ENCODE results near the gene NMRK2.

The NMRK2 gene

DNA sequence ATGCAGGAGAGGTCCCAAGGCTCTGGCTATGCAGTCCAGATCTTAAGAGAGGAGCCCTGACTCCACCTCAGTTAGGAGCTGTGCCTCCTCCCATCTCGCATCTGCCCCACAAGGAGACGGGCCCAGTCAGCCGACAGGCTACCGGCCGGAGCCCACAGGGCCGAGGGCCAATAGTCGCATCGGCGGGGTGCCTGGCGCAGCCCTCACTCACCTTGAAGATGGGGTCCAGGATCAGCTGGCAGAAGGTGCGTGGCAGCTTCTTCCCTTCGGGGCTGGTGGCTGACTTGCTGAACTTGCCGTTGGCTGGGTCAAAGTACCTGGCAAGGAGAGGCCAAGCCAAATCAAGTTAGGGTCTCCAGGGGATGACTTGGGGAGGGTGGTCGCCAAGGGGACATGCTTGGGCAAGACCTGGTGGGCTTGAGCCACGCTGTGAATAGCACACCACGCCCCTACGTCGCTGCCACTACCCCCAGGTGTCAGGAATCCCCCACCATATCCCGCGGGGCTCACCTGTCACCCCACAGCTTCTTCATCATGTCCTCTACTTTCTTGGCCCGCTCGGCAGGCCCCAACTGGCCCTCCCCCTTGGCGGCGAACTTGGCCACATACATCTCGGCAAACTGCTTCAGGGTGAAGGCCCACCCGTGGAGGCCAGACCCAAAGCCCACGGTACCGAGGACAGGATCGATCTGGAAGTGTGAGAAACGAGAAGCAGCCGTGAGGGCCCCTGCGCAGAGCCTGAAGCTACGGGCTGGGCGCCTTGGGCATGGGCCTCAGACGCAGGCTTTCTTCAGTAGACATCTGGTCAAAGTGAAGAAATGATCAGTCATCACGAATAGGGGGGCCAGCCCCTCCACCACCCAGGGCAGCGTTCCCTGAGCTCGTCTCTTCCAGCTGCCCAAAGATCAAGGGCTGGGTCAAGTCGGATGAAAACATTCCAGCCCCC, 49.1 kb downstream of the NMRK2 start:
- no peak overlapping the region for H3K4me3 ChIP-seq (ENCODE audit: low read depth in 1 of 5, low read length in 5 of 5)
- peaks cover 14 to 46% (median 38%) of the 10 kb centered on the region in 5 donors for H3K4me1 ChIP-seq (ENCODE audit: control insufficient read depth in 5 of 5, insufficient read depth in 5 of 5, low read length in 5 of 5)
- peaks cover 0 to 73% (median 68%) of the 10 kb centered on the region in 5 donors for H3K36me3 ChIP-seq (ENCODE audit: control insufficient read depth in 5 of 5, insufficient read depth in 5 of 5, low read length in 5 of 5)
- H3K9me3 ChIP-seq (ENCODE audit: control insufficient read depth in 5 of 5, low read length in 5 of 5): no peaks in the 10 kb centered on the region
- H3K27ac ChIP-seq (ENCODE audit: low read depth, low read length): no peak overlapping the region
- H3K9ac ChIP-seq (ENCODE audit: low read length in 5 of 5): no peak overlapping the region
- H3K27me3 ChIP-seq (ENCODE audit: control insufficient read depth in 5 of 5, insufficient read depth in 4 of 5, low read length in 5 of 5): no peaks in the 10 kb centered on the region

DNA sequence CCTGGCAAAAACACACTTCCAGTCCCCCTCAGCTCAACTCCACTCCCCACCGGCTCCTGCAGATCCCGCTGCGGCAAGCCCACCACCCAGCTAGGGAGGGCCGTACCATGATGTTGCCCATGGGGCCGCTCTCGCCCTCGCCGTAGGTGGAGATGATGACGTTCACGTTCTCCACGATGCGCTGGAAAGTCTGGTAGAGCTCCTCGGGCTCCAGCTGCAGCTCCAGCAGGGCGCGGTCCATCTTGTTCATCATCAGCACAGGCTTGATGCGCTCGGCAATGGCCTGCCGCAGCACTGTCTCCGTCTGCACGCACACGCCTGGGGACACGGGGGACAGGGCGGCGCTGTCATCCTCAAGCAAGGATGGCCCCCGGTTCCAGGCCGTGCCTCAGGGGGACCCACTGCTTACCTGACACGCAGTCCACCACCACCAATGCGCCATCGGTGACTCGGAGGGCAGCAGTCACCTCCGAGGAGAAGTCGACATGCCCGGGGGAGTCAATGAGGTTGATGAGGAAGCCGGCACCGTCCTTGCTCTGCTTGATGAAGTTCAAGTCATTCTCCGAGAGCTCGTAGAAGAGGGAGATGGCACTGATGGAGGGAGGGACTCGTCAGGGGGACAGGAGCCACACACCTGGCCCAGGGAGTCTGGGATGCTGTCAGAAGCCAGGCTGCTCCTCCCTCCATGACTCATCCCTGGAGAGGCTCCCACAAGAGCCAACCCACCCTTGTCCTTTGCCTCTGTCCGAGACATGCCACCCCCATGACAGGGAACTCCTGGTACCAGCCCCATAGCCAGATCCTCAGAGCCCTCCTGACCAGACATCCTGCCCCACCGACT, 50.1 kb downstream of the NMRK2 start:
- peaks cover 17 to 54% (median 46%) of the 10 kb centered on the region in 5 donors for H3K4me1 ChIP-seq (ENCODE audit: control insufficient read depth in 5 of 5, insufficient read depth in 5 of 5, low read length in 5 of 5)
- peak overlapping the region in 3 of 5 donors; percentile 26 to 98 (median 96) for H3K4me3 ChIP-seq (ENCODE audit: low read depth in 1 of 5, low read length in 5 of 5)
- peak overlapping the region in 2 of 5 donors; percentile 35 to 93 for H3K9ac ChIP-seq (ENCODE audit: low read length in 5 of 5)
- no peaks in the 10 kb centered on the region for H3K27me3 ChIP-seq (ENCODE audit: control insufficient read depth in 5 of 5, insufficient read depth in 4 of 5, low read length in 5 of 5)
- no peaks in the 10 kb centered on the region for H3K9me3 ChIP-seq (ENCODE audit: control insufficient read depth in 5 of 5, low read length in 5 of 5)
- peak overlapping the region; percentile 97 for H3K27ac ChIP-seq (ENCODE audit: low read depth, low read length)
- H3K36me3 ChIP-seq (ENCODE audit: control insufficient read depth in 5 of 5, insufficient read depth in 5 of 5, low read length in 5 of 5): peaks cover 0 to 64% (median 59%) of the 10 kb centered on the region in 5 donors

DNA sequence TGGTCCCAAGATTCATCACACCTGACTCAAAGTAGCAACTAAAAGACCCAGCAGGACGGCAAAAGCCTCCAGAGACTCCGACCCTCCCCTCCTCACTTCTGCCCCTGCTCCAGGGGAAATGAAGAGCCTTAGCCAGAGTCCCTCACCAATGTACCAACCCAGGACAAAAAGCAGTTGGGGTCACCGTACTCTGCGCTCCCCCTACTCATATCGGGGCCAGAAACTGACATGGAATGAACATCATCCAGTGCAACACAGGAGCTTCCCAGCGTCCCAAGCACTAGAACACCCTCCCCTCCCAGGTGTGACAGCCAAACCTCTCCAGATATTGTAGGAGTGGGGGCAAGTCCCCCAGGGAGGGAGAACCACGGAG, 50.7 kb downstream of the NMRK2 start:
- H3K36me3 ChIP-seq (ENCODE audit: control insufficient read depth in 5 of 5, insufficient read depth in 5 of 5, low read length in 5 of 5): peaks cover 0 to 58% (median 54%) of the 10 kb centered on the region in 5 donors
- peak overlapping the region; percentile 35 to 96 (median 93) for H3K9ac ChIP-seq (ENCODE audit: low read length in 5 of 5)
- peak overlapping the region; percentile 26 to 98 (median 83) for H3K4me3 ChIP-seq (ENCODE audit: low read depth in 1 of 5, low read length in 5 of 5)
- H3K27ac ChIP-seq (ENCODE audit: low read depth, low read length): peak overlapping the region; percentile 97
- H3K27me3 ChIP-seq (ENCODE audit: control insufficient read depth in 5 of 5, insufficient read depth in 4 of 5, low read length in 5 of 5): no peaks in the 10 kb centered on the region
- no peaks in the 10 kb centered on the region for H3K9me3 ChIP-seq (ENCODE audit: control insufficient read depth in 5 of 5, low read length in 5 of 5)
- H3K4me1 ChIP-seq (ENCODE audit: control insufficient read depth in 5 of 5, insufficient read depth in 5 of 5, low read length in 5 of 5): peaks cover 17 to 57% (median 51%) of the 10 kb centered on the region in 5 donors

DNA sequence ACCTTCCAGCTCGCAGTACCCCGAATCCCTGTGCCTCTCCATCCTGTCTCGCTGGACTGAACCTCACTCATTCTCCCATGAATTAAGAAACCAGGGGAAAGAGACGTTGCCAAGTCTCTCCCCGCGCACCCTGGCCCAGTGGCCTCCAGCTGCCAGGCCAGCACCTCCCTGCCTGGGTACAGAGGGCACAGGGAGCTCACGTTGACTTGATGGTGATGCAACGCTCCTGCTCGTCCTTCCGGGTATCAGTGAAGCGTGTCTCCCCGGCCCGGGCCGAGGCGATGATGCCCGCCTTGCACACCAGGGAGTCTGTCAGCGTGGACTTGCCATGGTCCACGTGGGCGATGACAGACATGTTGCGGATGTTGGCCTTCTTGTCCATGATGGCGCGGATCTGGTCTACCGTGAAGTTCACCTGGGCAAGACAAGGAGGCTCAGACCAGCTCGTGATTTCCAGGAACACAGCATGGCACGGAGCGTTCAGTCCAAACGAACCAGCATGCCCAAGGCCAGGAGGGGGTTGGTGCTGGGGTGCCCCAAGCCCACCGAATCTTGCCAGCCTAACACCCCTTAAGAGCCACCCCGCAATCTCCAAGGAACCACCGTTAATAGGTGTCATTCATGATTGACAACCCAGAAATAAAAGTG, 51.2 kb downstream of the NMRK2 start:
- H3K27ac ChIP-seq (ENCODE audit: low read depth, low read length): peak overlapping the region; percentile 97
- H3K4me3 ChIP-seq (ENCODE audit: low read depth in 1 of 5, low read length in 5 of 5): peak overlapping the region; percentile 81 to 98 (median 96)
- H3K9ac ChIP-seq (ENCODE audit: low read length in 5 of 5): peak overlapping the region; percentile 91 to 100 (median 93)
- peaks cover 17 to 57% (median 51%) of the 10 kb centered on the region in 5 donors for H3K4me1 ChIP-seq (ENCODE audit: control insufficient read depth in 5 of 5, insufficient read depth in 5 of 5, low read length in 5 of 5)
- H3K9me3 ChIP-seq (ENCODE audit: control insufficient read depth in 5 of 5, low read length in 5 of 5): no peaks in the 10 kb centered on the region
- peaks cover 0 to 53% (median 52%) of the 10 kb centered on the region in 5 donors for H3K36me3 ChIP-seq (ENCODE audit: control insufficient read depth in 5 of 5, insufficient read depth in 5 of 5, low read length in 5 of 5)
- H3K27me3 ChIP-seq (ENCODE audit: control insufficient read depth in 5 of 5, insufficient read depth in 4 of 5, low read length in 5 of 5): no peaks in the 10 kb centered on the region

DNA sequence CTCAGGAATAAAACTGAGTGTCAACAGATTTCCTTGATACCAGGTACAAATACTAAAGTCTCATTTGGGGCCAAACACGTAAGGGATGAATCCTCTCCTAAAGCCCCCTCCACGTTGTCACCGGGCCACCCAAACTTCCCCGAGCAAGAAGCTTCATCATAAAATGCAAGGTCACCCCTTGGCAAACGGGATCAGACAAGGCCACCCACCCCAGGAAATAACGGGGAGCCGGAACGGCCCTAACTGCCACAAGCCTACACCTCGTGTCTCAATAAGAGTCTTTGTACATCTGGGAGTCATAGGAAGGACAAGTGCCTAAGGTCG, 51.7 kb downstream of the NMRK2 start:
- no peaks in the 10 kb centered on the region for H3K9me3 ChIP-seq (ENCODE audit: control insufficient read depth in 5 of 5, low read length in 5 of 5)
- H3K27me3 ChIP-seq (ENCODE audit: control insufficient read depth in 5 of 5, insufficient read depth in 4 of 5, low read length in 5 of 5): no peaks in the 10 kb centered on the region
- peaks cover 17 to 57% (median 51%) of the 10 kb centered on the region in 5 donors for H3K4me1 ChIP-seq (ENCODE audit: control insufficient read depth in 5 of 5, insufficient read depth in 5 of 5, low read length in 5 of 5)
- H3K36me3 ChIP-seq (ENCODE audit: control insufficient read depth in 5 of 5, insufficient read depth in 5 of 5, low read length in 5 of 5): peaks cover 0 to 48% (median 47%) of the 10 kb centered on the region in 5 donors
- peak overlapping the region; percentile 81 to 98 (median 96) for H3K4me3 ChIP-seq (ENCODE audit: low read depth in 1 of 5, low read length in 5 of 5)
- peak overlapping the region; percentile 91 to 100 (median 93) for H3K9ac ChIP-seq (ENCODE audit: low read length in 5 of 5)
- peak overlapping the region; percentile 97 for H3K27ac ChIP-seq (ENCODE audit: low read depth, low read length)

DNA sequence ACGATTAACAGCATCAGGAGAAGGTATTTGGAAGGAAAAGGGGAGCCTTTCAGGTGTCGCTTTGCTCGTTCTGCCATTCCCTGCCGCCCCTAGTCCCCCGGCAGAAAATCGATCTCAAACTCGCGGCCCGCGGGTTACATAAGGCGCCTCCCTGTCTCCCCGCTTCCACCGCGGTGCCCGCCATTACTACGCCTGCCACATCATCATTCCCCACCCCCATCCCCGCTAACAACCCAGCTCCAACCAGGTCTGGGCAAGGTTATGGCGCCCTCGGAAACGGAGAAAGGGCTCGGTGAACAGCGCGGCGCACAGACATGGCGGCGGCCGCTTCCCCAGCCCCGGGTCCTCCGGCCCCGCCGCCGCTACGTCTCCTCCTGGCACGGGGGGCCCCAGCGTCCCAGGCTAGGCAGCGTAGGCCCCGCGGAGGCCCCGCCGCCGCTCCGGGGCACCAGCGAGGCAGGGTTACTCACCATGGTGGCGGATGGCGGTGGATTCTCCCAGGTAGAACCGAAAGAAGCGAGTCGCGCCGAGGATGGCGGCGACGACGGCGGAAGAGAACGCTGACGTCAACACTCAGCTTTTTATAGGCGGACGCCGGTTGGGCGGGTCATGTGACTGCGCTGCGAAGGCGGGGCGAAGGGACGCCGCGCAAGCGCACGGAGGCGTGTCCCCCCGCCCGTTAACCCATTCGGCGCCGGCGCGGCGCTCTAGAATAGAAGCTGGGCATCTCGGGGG, 52.2 kb downstream of the NMRK2 start, which contains the start of gene EEF2:
TSS of gene EEF2 (minus strand) at position 556 of the 735 bp plus-strand sequence. CDS start at position 473, 83 bp downstream.
- Histone ChIP-seq H3K36me3 (ENCODE audit: control insufficient read depth in 5 of 5, insufficient read depth in 5 of 5, low read length in 5 of 5) (peaks cover 0 to 43% (median 42%) of the 10 kb centered on the region in 5 donors), H3K4me3 (ENCODE audit: low read depth in 1 of 5, low read length in 5 of 5) (peak within 1 kb of the TSS; percentile 81 to 98 (median 96)), H3K27ac (ENCODE audit: low read depth, low read length) (peak within 1 kb of the TSS; percentile 97), H3K9me3 (ENCODE audit: control insufficient read depth in 5 of 5, low read length in 5 of 5) (no peaks in the 10 kb centered on the region), H3K9ac (ENCODE audit: low read length in 5 of 5) (peak within 1 kb of the TSS; percentile 91 to 100 (median 93)), H3K4me1 (ENCODE audit: control insufficient read depth in 5 of 5, insufficient read depth in 5 of 5, low read length in 5 of 5) (peaks cover 17 to 61% (median 56%) of the 10 kb centered on the region in 5 donors), H3K27me3 (ENCODE audit: control insufficient read depth in 5 of 5, insufficient read depth in 4 of 5, low read length in 5 of 5) (no peaks in the 10 kb centered on the region)

DNA sequence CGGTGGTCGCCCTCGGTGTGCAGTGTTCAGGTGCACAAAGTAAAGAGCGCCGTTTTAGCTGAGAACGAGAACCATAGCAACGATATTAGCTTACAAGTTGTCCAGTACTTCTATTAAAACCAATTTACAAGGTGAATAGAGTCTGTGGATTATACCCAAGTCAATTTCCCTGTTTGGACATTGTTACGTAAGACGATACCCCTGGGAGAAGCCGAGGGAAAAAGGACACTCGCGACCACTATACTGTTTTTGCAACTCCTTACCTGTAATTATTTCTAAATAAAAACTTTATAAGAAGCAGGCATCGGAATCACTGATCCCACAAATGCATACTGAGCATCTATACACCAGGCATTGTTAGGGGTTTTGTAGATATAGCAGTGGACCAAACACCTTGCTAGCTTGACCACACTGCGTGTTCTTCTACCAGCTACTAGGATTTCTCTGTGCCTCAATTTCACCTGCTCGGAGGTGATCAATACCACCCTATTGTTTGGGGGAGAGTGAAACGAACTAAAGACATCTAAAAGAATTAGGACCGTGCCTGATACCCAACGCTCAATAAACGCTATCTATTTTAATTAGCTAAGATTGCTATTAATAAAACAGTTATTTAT, 52.9 kb downstream of the NMRK2 start:
- Histone ChIP-seq H3K9ac (ENCODE audit: low read length in 5 of 5) (peak overlapping the region in 3 of 5 donors; percentile 47 to 67 (median 67)), H3K4me3 (ENCODE audit: low read depth in 1 of 5, low read length in 5 of 5) (peak overlapping the region; percentile 77 to 98 (median 83)), H3K27ac (ENCODE audit: low read depth, low read length) (peak overlapping the region; percentile 97), H3K9me3 (ENCODE audit: control insufficient read depth in 5 of 5, low read length in 5 of 5) (no peaks in the 10 kb centered on the region), H3K4me1 (ENCODE audit: control insufficient read depth in 5 of 5, insufficient read depth in 5 of 5, low read length in 5 of 5) (peaks cover 19 to 61% (median 57%) of the 10 kb centered on the region in 5 donors), H3K27me3 (ENCODE audit: control insufficient read depth in 5 of 5, insufficient read depth in 4 of 5, low read length in 5 of 5) (no peaks in the 10 kb centered on the region), H3K36me3 (ENCODE audit: control insufficient read depth in 5 of 5, insufficient read depth in 5 of 5, low read length in 5 of 5) (peaks cover 0 to 36% (median 35%) of the 10 kb centered on the region in 5 donors)

DNA sequence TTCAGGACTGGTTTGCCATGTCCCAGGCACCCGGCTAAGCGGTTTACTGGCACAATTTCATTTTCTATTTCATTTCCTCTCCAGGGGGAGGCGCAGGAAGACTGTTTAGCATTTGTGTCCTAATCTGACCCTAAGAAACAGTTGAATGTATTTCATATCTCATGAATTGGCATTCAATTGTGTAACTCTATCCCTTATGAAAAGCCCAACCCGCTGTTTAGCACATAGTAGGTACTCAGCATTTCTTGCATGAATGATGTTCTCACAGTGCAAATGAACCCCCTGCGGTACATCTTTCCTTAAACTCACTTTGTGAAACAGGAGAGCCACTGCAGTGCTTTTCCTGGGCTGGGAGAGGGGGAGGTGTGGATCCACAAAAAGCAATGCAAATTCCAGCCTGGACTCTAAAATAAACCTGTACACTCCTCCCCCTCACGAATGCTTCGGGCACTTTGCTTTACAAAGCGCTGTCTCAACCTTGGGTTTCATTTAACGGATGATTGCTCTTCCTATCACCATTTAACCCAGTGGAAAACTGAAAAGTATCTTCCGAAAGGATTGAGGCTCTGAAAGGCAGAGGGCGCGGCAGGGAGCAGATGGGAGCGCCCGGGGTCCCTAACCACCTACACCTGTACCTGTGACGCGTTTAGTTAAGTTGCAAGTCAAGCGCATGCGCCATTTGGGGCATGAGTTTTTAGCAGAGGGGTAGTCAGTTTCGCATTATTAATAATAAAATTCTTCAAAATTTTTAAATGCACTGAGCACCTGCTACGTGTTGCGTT, 53.6 kb downstream of the NMRK2 start:
- Histone ChIP-seq H3K9ac (ENCODE audit: low read length in 5 of 5) (peak overlapping the region in 2 of 5 donors; percentile 47 to 67), H3K27ac (ENCODE audit: low read depth, low read length) (peak overlapping the region; percentile 97), H3K36me3 (ENCODE audit: control insufficient read depth in 5 of 5, insufficient read depth in 5 of 5, low read length in 5 of 5) (peaks cover 0 to 29% (median 28%) of the 10 kb centered on the region in 5 donors), H3K9me3 (ENCODE audit: control insufficient read depth in 5 of 5, low read length in 5 of 5) (no peaks in the 10 kb centered on the region), H3K27me3 (ENCODE audit: control insufficient read depth in 5 of 5, insufficient read depth in 4 of 5, low read length in 5 of 5) (no peaks in the 10 kb centered on the region), H3K4me1 (ENCODE audit: control insufficient read depth in 5 of 5, insufficient read depth in 5 of 5, low read length in 5 of 5) (peaks cover 19 to 61% (median 57%) of the 10 kb centered on the region in 5 donors), H3K4me3 (ENCODE audit: low read depth in 1 of 5, low read length in 5 of 5) (peak overlapping the region in 4 of 5 donors; percentile 77 to 98 (median 88))
